Tibial artery (tissue), 4 donors: ENCODE data around the gene ZBTB20.
A peak's percentile ranks its signal among the peaks of the same experiment; 100 is the strongest.

Experiments
- DNase-seq, 2 donors: peaks; one replicate each; pipeline ENCODE4 v3.0.0-alpha.2; 2019
- H3K27ac ChIP-seq, 2 donors: fragments of 200-600 bp; sonication (generic) in 1 of 2; 1 replicate in 1 of 2; 2 replicates in 1 of 2; pipeline ENCODE4 v1.5.1; 2018 to 2019; ENCODE audit warnings: mild to moderate bottlenecking in 1 of 2
- H3K27me3 ChIP-seq, 2 donors: fragments of 200-600 bp; sonication (generic) in 1 of 2; one replicate each; pipeline versions ENCODE4 v1.5.1 to v1.6.0; 2016 to 2019
- H3K36me3 ChIP-seq, 3 donors: fragments of 200-600 bp; sonication (generic) in 2 of 3; one replicate each; pipeline ENCODE4 v1.5.1; 2016 to 2019; ENCODE audit warnings: mild to moderate bottlenecking in 2 of 3
- H3K4me1 ChIP-seq, 4 donors: fragments of 200-600 bp; sonication (generic) in 2 of 4; 1 replicate in 3 of 4; 2 replicates in 1 of 4; pipeline ENCODE4 v1.5.1; 2016 to 2019
- H3K4me3 ChIP-seq, 2 donors: fragments of 200-600 bp; sonication (generic) in 1 of 2; 1 replicate in 1 of 2; 2 replicates in 1 of 2; pipeline ENCODE4 v1.5.1; 2018 to 2019; ENCODE audit warnings: mild to moderate bottlenecking in 2 of 2
- H3K9me3 ChIP-seq, 3 donors: fragments of 200-600 bp; sonication (generic) in 1 of 3; one replicate each; pipeline ENCODE4 v1.5.1; 2016 to 2019
- CTCF ChIP-seq, 2 experiments: fragments of 200-600 bp in 1 of 2; fragments of 450-650 bp in 1 of 2; IDR thresholded peaks; one replicate each; pipeline ENCODE4 v1.5.1; 2017 to 2019; ENCODE audit warnings: antibody characterized with exemption in 2 of 2, mild to moderate bottlenecking in 1 of 2, moderate library complexity in 1 of 2
- intact Hi-C: fragments of 100-400 bp; cut with DNase I; formaldehyde crosslinking; loops from one replicate; pipeline ENCODE4 v1.15.0; 2023; ENCODE audit warnings: low total_unique reads

Gene ZBTB20

GRCh38 chr3:114902691-114903101 lies 244.4 kb downstream of the ZBTB20 start:
- no peak for DNase-seq
- no peaks in the 10 kb centered on the region for H3K36me3 ChIP-seq
- no peak for TF ChIP-seq CTCF (IDR thresholded peaks at IDR 0.05)
- intact Hi-C loops: no loop called here
- peaks cover 0 to 44% (median 14%) of the 10 kb centered on the region in 4 donors for H3K4me1 ChIP-seq
- peak overlapping the region in 1 of 2 donors; percentile 29 for H3K27ac ChIP-seq
- no peaks in the 10 kb centered on the region for H3K9me3 ChIP-seq
- H3K4me3 ChIP-seq: no peak overlapping the region
- H3K27me3 ChIP-seq: no peaks in the 10 kb centered on the region

GRCh38 chr3:114900908-114901307 lies 246.2 kb downstream of the ZBTB20 start:
- Histone ChIP-seq H3K4me1 (peaks cover 0 to 44% (median 14%) of the 10 kb centered on the region in 4 donors), H3K4me3 (peak overlapping the region; percentile 35 to 42), H3K27ac (peak overlapping the region; percentile 25 to 49), H3K27me3 (no peaks in the 10 kb centered on the region), H3K9me3 (no peaks in the 10 kb centered on the region), H3K36me3 (no peaks in the 10 kb centered on the region)
- no peak for TF ChIP-seq CTCF (IDR thresholded peaks at IDR 0.05)
- no peak for DNase-seq
- intact Hi-C loops: no loop called here

GRCh38 chr3:114899186-114899931 lies 247.7 kb downstream of the ZBTB20 start:
- no peak for TF ChIP-seq CTCF (IDR thresholded peaks at IDR 0.05)
- Histone ChIP-seq H3K27me3 (no peaks in the 10 kb centered on the region), H3K4me1 (peaks cover 0 to 44% (median 14%) of the 10 kb centered on the region in 4 donors), H3K27ac (peak overlapping the region in 1 of 2 donors; percentile 9), H3K36me3 (no peaks in the 10 kb centered on the region), H3K9me3 (no peaks in the 10 kb centered on the region), H3K4me3 (no peak overlapping the region)
- DNase-seq: no peak
- intact Hi-C loops: no loop called here

- DNase-seq: no peak
- H3K27me3 ChIP-seq: no peaks in the 10 kb centered on the region
- H3K36me3 ChIP-seq: no peaks in the 10 kb centered on the region
- H3K27ac ChIP-seq: no peak overlapping the region
- H3K4me1 ChIP-seq: peaks cover 0 to 29% (median 9%) of the 10 kb centered on the region in 4 donors
- no peak overlapping the region for H3K4me3 ChIP-seq
- no peaks in the 10 kb centered on the region for H3K9me3 ChIP-seq
- intact Hi-C loops: no loop called here
- no peak for TF ChIP-seq CTCF (IDR thresholded peaks at IDR 0.05)
These were observed 250.1 kb downstream of the ZBTB20 start for GRCh38 chr3:114896978-114897377.

GRCh38 chr3:114893361-114893760 lies 253.7 kb downstream of the ZBTB20 start:
- Histone ChIP-seq H3K27ac (no peak overlapping the region), H3K27me3 (no peaks in the 10 kb centered on the region), H3K9me3 (no peaks in the 10 kb centered on the region), H3K36me3 (no peaks in the 10 kb centered on the region), H3K4me1 (no peaks in the 10 kb centered on the region), H3K4me3 (no peak overlapping the region)
- no peak for TF ChIP-seq CTCF (IDR thresholded peaks at IDR 0.05)
- no peak for DNase-seq
- intact Hi-C loops: no loop called here
